ENCODE results near the gene GAB2. TPM values are rescaled to one million over a fixed set of nuclear protein-coding genes. Genes with fewer than 3 reads are reported as not detected.

GAB2 gene
- total and polyA plus RNA-seq, 2 donors (not counting 1 experiment from before 2014, with no cell fraction given): 5.8 to 85.9 TPM

DNA sequence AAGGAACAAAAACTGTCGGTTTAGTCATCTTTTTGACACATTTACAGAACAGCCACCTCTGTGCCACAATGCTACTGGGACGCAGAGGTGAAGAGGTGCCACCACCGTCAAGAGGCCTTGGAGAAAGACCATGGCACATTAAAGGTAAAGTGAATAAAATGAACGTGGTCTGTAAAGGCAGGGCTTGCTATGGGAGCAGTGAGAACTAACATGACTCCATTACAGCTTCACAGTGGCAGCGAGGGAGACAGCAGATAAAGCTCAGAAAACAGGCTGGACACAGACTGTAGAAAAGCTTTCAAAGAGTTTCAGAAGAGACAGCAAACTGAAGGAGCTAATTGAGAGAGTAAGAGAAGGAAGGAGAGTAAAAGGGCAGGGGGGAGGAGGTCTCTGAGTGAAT is 102.9 kb downstream of the GAB2 start:
- Mint-ChIP-seq H3K4me3 (no peak overlapping the region), H3K27me3 (no peaks in the 10 kb centered on the region), H3K27ac (no peak overlapping the region), H3K9me3 (ENCODE audit: insufficient read depth) (peaks cover 4% of the 10 kb centered on the region), H3K4me1 (peaks cover 43% of the 10 kb centered on the region)
- DNase-seq (no peak), ATAC-seq (ENCODE audit: low read depth) (no peak)
- ChIA-PET POLR2A (no interaction called here), CTCF (no interaction called here)
- H3K9me3 ChIP-seq (ENCODE audit: control extremely low read depth in 1 of 3, control insufficient read depth in 2 of 3, insufficient read depth in 1 of 3, low read length in 2 of 3): no peaks in the 10 kb centered on the region
- WGBS (ENCODE audit: insufficient coverage): 83% methylated on average over 1 of the region's 5 CpGs
- H3K27me3 ChIP-seq (replicated peaks in 1 of 4; ENCODE audit: control extremely low read depth in 1 of 4, control insufficient read depth in 3 of 4, insufficient read depth in 4 of 4, low read length in 3 of 4): no peaks in the 10 kb centered on the region
- no peaks in the 10 kb centered on the region for H4K20me1 ChIP-seq (ENCODE audit: control insufficient read depth, insufficient read depth, low read length, poor library complexity, severe bottlenecking)
- H3K36me3 ChIP-seq (replicated peaks in 1 of 2; ENCODE audit: control extremely low read depth in 1 of 2, control insufficient read depth in 1 of 2, extremely low read depth in 1 of 2, insufficient read depth in 2 of 2, low read length in 1 of 2): no peaks in the 10 kb centered on the region
- no peak overlapping the region for H3K27ac ChIP-seq (ENCODE audit: low read length in 2 of 2)
- intact Hi-C loops (cut with micrococcal nuclease): no loop called here
- no peak for TF ChIP-seq EZH2 (IDR thresholded peaks at IDR 0.05; ENCODE audit: borderline replicate concordance, insufficient read depth, low read depth, low read length, poor library complexity, severe bottlenecking)
- TF ChIP-seq, protein P1, sequence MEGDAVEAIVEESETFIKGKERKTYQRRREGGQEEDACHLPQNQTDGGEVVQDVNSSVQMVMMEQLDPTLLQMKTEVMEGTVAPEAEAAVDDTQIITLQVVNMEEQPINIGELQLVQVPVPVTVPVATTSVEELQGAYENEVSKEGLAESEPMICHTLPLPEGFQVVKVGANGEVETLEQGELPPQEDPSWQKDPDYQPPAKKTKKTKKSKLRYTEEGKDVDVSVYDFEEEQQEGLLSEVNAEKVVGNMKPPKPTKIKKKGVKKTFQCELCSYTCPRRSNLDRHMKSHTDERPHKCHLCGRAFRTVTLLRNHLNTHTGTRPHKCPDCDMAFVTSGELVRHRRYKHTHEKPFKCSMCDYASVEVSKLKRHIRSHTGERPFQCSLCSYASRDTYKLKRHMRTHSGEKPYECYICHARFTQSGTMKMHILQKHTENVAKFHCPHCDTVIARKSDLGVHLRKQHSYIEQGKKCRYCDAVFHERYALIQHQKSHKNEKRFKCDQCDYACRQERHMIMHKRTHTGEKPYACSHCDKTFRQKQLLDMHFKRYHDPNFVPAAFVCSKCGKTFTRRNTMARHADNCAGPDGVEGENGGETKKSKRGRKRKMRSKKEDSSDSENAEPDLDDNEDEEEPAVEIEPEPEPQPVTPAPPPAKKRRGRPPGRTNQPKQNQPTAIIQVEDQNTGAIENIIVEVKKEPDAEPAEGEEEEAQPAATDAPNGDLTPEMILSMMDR (IDR thresholded peaks at IDR 0.05): no peak
- H3K4me1 ChIP-seq (ENCODE audit: control insufficient read depth in 2 of 2, insufficient read depth in 2 of 2, low read length in 2 of 2): peaks cover 18 to 28% of the 10 kb centered on the region in 2 donors
- no peak overlapping the region for H3K4me3 ChIP-seq (ENCODE audit: control extremely low read depth in 1 of 5, extremely low read depth in 1 of 5, insufficient read depth in 1 of 5, low read depth in 2 of 5, low read length in 4 of 5)
- H3K79me2 ChIP-seq (ENCODE audit: control insufficient read depth, insufficient read depth, low read length): peaks cover 18% of the 10 kb centered on the region
- no peak overlapping the region for H3K9ac ChIP-seq (ENCODE audit: low read length)
- no peak overlapping the region for H2AFZ ChIP-seq (ENCODE audit: insufficient read depth, low read depth, low read length, poor library complexity, severe bottlenecking)
- no peak overlapping the region for H3K4me2 ChIP-seq (replicated peaks; ENCODE audit: low read depth, low read length, poor library complexity, severe bottlenecking)

DNA sequence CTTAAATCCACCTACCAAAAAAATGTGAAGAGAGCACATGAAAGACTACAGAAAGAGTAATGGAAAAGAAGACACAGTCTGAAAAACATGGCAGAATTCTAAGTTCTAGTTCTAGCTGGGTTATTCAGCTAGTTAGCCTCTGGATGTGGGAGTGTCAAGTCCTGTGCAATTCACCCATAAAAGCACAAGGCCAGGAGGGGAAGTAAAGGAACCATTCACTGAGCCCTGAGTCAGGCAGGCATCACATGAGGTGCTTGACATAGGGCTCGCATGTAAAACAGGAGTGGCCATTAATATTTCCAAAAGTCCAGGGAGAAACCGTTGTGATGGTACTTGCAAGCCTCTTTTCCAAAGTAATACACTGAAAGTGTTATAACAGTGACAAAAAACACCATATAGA is 103.7 kb downstream of the GAB2 start:
- TF ChIP-seq, protein P1 (IDR thresholded peaks at IDR 0.05): no peak
- no peak for TF ChIP-seq EZH2 (IDR thresholded peaks at IDR 0.05; ENCODE audit: borderline replicate concordance, insufficient read depth, low read depth, low read length, poor library complexity, severe bottlenecking)
- WGBS (ENCODE audit: insufficient coverage): 100% methylated on average over 1 of the region's 2 CpGs
- Histone ChIP-seq H2AFZ (ENCODE audit: insufficient read depth, low read depth, low read length, poor library complexity, severe bottlenecking) (no peak overlapping the region), H3K27ac (ENCODE audit: low read length in 2 of 2) (no peak overlapping the region), H3K4me1 (ENCODE audit: control insufficient read depth in 2 of 2, insufficient read depth in 2 of 2, low read length in 2 of 2) (peaks cover 21 to 31% of the 10 kb centered on the region in 2 donors), H3K4me3 (ENCODE audit: control extremely low read depth in 1 of 5, extremely low read depth in 1 of 5, insufficient read depth in 1 of 5, low read depth in 2 of 5, low read length in 4 of 5) (no peak overlapping the region), H3K36me3 (replicated peaks in 1 of 2; ENCODE audit: control extremely low read depth in 1 of 2, control insufficient read depth in 1 of 2, extremely low read depth in 1 of 2, insufficient read depth in 2 of 2, low read length in 1 of 2) (no peaks in the 10 kb centered on the region), H3K27me3 (replicated peaks in 1 of 4; ENCODE audit: control extremely low read depth in 1 of 4, control insufficient read depth in 3 of 4, insufficient read depth in 4 of 4, low read length in 3 of 4) (no peaks in the 10 kb centered on the region), H4K20me1 (ENCODE audit: control insufficient read depth, insufficient read depth, low read length, poor library complexity, severe bottlenecking) (no peaks in the 10 kb centered on the region), H3K9me3 (ENCODE audit: control extremely low read depth in 1 of 3, control insufficient read depth in 2 of 3, insufficient read depth in 1 of 3, low read length in 2 of 3) (no peaks in the 10 kb centered on the region), H3K79me2 (ENCODE audit: control insufficient read depth, insufficient read depth, low read length) (peaks cover 26% of the 10 kb centered on the region), H3K4me2 (replicated peaks; ENCODE audit: low read depth, low read length, poor library complexity, severe bottlenecking) (no peak overlapping the region), H3K9ac (ENCODE audit: low read length) (no peak overlapping the region)
- intact Hi-C loops (cut with micrococcal nuclease): no loop called here
- DNase-seq (no peak), ATAC-seq (ENCODE audit: low read depth) (no peak)
- no peak overlapping the region for H3K4me3 Mint-ChIP-seq
- peaks cover 4% of the 10 kb centered on the region for H3K9me3 Mint-ChIP-seq (ENCODE audit: insufficient read depth)
- no peak overlapping the region for H3K27ac Mint-ChIP-seq
- CTCF ChIA-PET: no interaction called here
- peaks cover 50% of the 10 kb centered on the region for H3K4me1 Mint-ChIP-seq
- POLR2A ChIA-PET: no interaction called here
- H3K27me3 Mint-ChIP-seq: no peaks in the 10 kb centered on the region
